ENCODE data around the gene TMEM212.

TMEM212 gene

GRCh38 chr3:171847595-171848259, 4.6 kb downstream of the TMEM212 start:
- Histone ChIP-seq H3F3A (ENCODE audit: low read depth) (no peaks in the 10 kb centered on the region), H3K4me1 (ENCODE audit: insufficient read depth, low read length, poor library complexity, severe bottlenecking) (peaks cover 11% of the 10 kb centered on the region), H4K20me1 (ENCODE audit: insufficient read depth, low read length, poor library complexity, severe bottlenecking) (no peaks in the 10 kb centered on the region), H3K79me2 (ENCODE audit: insufficient read depth, low read length) (no peaks in the 10 kb centered on the region), H3K4me3 (ENCODE audit: low read length, poor library complexity, severe bottlenecking) (no peak overlapping the region), H3K27me3 (ENCODE audit: insufficient read depth, low read length, poor library complexity, severe bottlenecking) (no peaks in the 10 kb centered on the region), H3K4me2 (ENCODE audit: low read depth, low read length, poor library complexity, severe bottlenecking) (no peak overlapping the region), H3K9ac (ENCODE audit: low read depth, low read length, poor library complexity, severe bottlenecking) (no peak overlapping the region), H3K9me3 (ENCODE audit: insufficient read depth, low read depth, low read length) (no peaks in the 10 kb centered on the region), H3K9me2 (replicated peaks; ENCODE audit: low read depth, low read length) (no peaks in the 10 kb centered on the region), H3K36me3 (ENCODE audit: insufficient read depth, low read length) (no peaks in the 10 kb centered on the region), H2AFZ (ENCODE audit: low read length) (no peak overlapping the region)
- TF ChIP-seq EZH2phosphoT487 (IDR thresholded peaks at IDR 0.05; ENCODE audit: borderline replicate concordance) (no peak), CTCF (conservative IDR thresholded peaks at IDR 0.05; ENCODE audit: low read length) (no peak)

- Histone ChIP-seq H3K9me3 (ENCODE audit: insufficient read depth, low read depth, low read length) (peaks cover 10% of the 10 kb centered on the region; the same call in 1 of the 2 replicates), H3K9me2 (replicated peaks; ENCODE audit: low read depth, low read length) (no peaks in the 10 kb centered on the region), H3K4me2 (ENCODE audit: low read depth, low read length, poor library complexity, severe bottlenecking) (no peak overlapping the region), H4K20me1 (ENCODE audit: insufficient read depth, low read length, poor library complexity, severe bottlenecking) (no peaks in the 10 kb centered on the region), H3K4me3 (ENCODE audit: low read length, poor library complexity, severe bottlenecking) (no peak overlapping the region), H2AFZ (ENCODE audit: low read length) (no peak overlapping the region), H3K4me1 (ENCODE audit: insufficient read depth, low read length, poor library complexity, severe bottlenecking) (peaks cover 11% of the 10 kb centered on the region), H3K9ac (ENCODE audit: low read depth, low read length, poor library complexity, severe bottlenecking) (no peak overlapping the region), H3F3A (ENCODE audit: low read depth) (no peaks in the 10 kb centered on the region), H3K36me3 (ENCODE audit: insufficient read depth, low read length) (no peaks in the 10 kb centered on the region), H3K27me3 (ENCODE audit: insufficient read depth, low read length, poor library complexity, severe bottlenecking) (no peaks in the 10 kb centered on the region), H3K79me2 (ENCODE audit: insufficient read depth, low read length) (no peaks in the 10 kb centered on the region)
- TF ChIP-seq EZH2phosphoT487 (IDR thresholded peaks at IDR 0.05; ENCODE audit: borderline replicate concordance) (no peak), CTCF (conservative IDR thresholded peaks at IDR 0.05; ENCODE audit: low read length) (no peak)
Measured at GRCh38 chr3:171849617-171850319, 6.6 kb downstream of the TMEM212 start.

GRCh38 chr3:171850320-171850959, 7.3 kb downstream of the TMEM212 start:
- peaks cover 14% of the 10 kb centered on the region; the same call in 1 of the 2 replicates for H3K9me3 ChIP-seq (ENCODE audit: insufficient read depth, low read depth, low read length)
- H3K9ac ChIP-seq (ENCODE audit: low read depth, low read length, poor library complexity, severe bottlenecking), result no peak overlapping the region
- H2AFZ ChIP-seq (ENCODE audit: low read length), result no peak overlapping the region
- no peak for TF ChIP-seq EZH2phosphoT487 (IDR thresholded peaks at IDR 0.05; ENCODE audit: borderline replicate concordance)
- no peak for TF ChIP-seq CTCF (conservative IDR thresholded peaks at IDR 0.05; ENCODE audit: low read length)
- peaks cover 11% of the 10 kb centered on the region for H3K4me1 ChIP-seq (ENCODE audit: insufficient read depth, low read length, poor library complexity, severe bottlenecking)
- H3K79me2 ChIP-seq (ENCODE audit: insufficient read depth, low read length), result no peaks in the 10 kb centered on the region
- no peak overlapping the region for H3K4me3 ChIP-seq (ENCODE audit: low read length, poor library complexity, severe bottlenecking)
- no peaks in the 10 kb centered on the region for H4K20me1 ChIP-seq (ENCODE audit: insufficient read depth, low read length, poor library complexity, severe bottlenecking)
- H3K27me3 ChIP-seq (ENCODE audit: insufficient read depth, low read length, poor library complexity, severe bottlenecking), result no peaks in the 10 kb centered on the region
- H3K36me3 ChIP-seq (ENCODE audit: insufficient read depth, low read length), result no peaks in the 10 kb centered on the region
- H3F3A ChIP-seq (ENCODE audit: low read depth), result no peaks in the 10 kb centered on the region
- H3K9me2 ChIP-seq (replicated peaks; ENCODE audit: low read depth, low read length), result no peaks in the 10 kb centered on the region
- no peak overlapping the region for H3K4me2 ChIP-seq (ENCODE audit: low read depth, low read length, poor library complexity, severe bottlenecking)
